A549 (cell line): ENCODE data around the gene ADGRD1.

Source experiments
- CBX8 ChIP-seq: fragments of 200-600 bp; sonication (generic); IDR thresholded peaks from 2 replicates; pipeline ENCODE4 v1.6.1; 2016
- CHD2 ChIP-seq: fragments of 150-350 bp; IDR thresholded peaks from 2 replicates; pipeline ENCODE4 v1.6.1; 2014; ENCODE audit warnings: low read length; ENCODE audit not compliant: partially characterized antibody
- CHD4 ChIP-seq: fragments of 200-600 bp; sonication (generic); IDR thresholded peaks from 2 replicates; pipeline ENCODE4 v1.6.1; 2016; ENCODE audit warnings: antibody characterized with exemption, mild to moderate bottlenecking, borderline replicate concordance
- CTCF ChIP-seq: fragments of >200 bp; sonication (Bioruptor Twin); formaldehyde crosslinking; IDR thresholded peaks from 3 replicates; pipeline ENCODE4 v1.5.1; 2016
- EP300 ChIP-seq, 2 experiments: fragments of >200 bp; sonication (Bioruptor Twin); formaldehyde crosslinking; IDR thresholded peaks; 2 replicates in 1 of 2; 3 replicates in 1 of 2; pipeline ENCODE4 v1.6.1; 2016 to 2017
- JUN ChIP-seq, 2 experiments: fragments of >200 bp; sonication (Bioruptor Twin); formaldehyde crosslinking; IDR thresholded peaks; 2 replicates in 1 of 2; 3 replicates in 1 of 2; pipeline ENCODE4 v1.6.1; 2016 to 2017
- KDM5A ChIP-seq: fragments of 200-600 bp; sonication (generic); IDR thresholded peaks from 2 replicates; pipeline ENCODE4 v1.6.1; 2016; ENCODE audit warnings: antibody characterized with exemption, mild to moderate bottlenecking
- MYC ChIP-seq: IDR thresholded peaks from 2 replicates; pipeline ENCODE4 v1.6.1; 2012; ENCODE audit warnings: mild to moderate bottlenecking, inconsistent platforms, low read length, improper control_type of control experiment, borderline replicate concordance
- POLR2A ChIP-seq: IDR thresholded peaks from 2 replicates; pipeline ENCODE4 v1.6.1; 2012; ENCODE audit warnings: mild to moderate bottlenecking, low read length
- RAD21 ChIP-seq, 2 experiments: fragments of >200 bp in 1 of 2; sonication (Bioruptor Twin) in 1 of 2; formaldehyde crosslinking in 1 of 2; IDR thresholded peaks in 1 of 2; conservative IDR thresholded peaks in 1 of 2; 2 replicates in 1 of 2; 3 replicates in 1 of 2; pipeline ENCODE4 v1.6.1; 2012 to 2018; ENCODE audit warnings: inconsistent platforms in 1 of 2
- ZNF302 ChIP-seq: fragments of 250-450 bp; sonication (Bioruptor Pico); IDR thresholded peaks from 2 replicates; pipeline ENCODE4 v1.9.0; 2021; ENCODE audit warnings: inconsistent platforms, mild to moderate bottlenecking, moderate library complexity
- ZSCAN20 ChIP-seq: fragments of 250-450 bp; sonication (Bioruptor Pico); IDR thresholded peaks from 2 replicates; pipeline ENCODE4 v1.8.0; 2022; ENCODE audit warnings: mild to moderate bottlenecking, moderate library complexity
- TF ChIP-seq, protein P1 (sequence below): fragments of >200 bp; sonication (Bioruptor Twin); formaldehyde crosslinking; IDR thresholded peaks from 3 replicates; pipeline ENCODE4 v1.6.1; 2016
- TF ChIP-seq, protein P2 (sequence below): IDR thresholded peaks from 2 replicates; pipeline ENCODE4 v1.6.1; 2012

GRCh38 chr12:130992448-130992847 lies 38.7 kb downstream of the ADGRD1 start:
- TF ChIP-seq CTCF, result no peak
- no peak for TF ChIP-seq CHD2
- TF ChIP-seq JUN (IDR thresholded peaks at IDR 0.05), result no peak
- no peak for TF ChIP-seq POLR2A
- no peak for TF ChIP-seq ZNF302 (CRISPR knock-in tag)
- TF ChIP-seq CBX8, result no peak
- no peak for TF ChIP-seq RAD21 (conservative IDR thresholded peaks at IDR 0.05 in 1 of 2, IDR thresholded peaks at IDR 0.05 in 1 of 2)
- no peak for TF ChIP-seq KDM5A
- no peak for TF ChIP-seq ZSCAN20 (CRISPR knock-in tag)
- TF ChIP-seq, protein P1, sequence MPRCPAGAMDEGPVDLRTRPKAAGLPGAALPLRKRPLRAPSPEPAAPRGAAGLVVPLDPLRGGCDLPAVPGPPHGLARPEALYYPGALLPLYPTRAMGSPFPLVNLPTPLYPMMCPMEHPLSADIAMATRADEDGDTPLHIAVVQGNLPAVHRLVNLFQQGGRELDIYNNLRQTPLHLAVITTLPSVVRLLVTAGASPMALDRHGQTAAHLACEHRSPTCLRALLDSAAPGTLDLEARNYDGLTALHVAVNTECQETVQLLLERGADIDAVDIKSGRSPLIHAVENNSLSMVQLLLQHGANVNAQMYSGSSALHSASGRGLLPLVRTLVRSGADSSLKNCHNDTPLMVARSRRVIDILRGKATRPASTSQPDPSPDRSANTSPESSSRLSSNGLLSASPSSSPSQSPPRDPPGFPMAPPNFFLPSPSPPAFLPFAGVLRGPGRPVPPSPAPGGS, result no peak
- TF ChIP-seq MYC, result no peak
- no peak for TF ChIP-seq CHD4
- TF ChIP-seq EP300 (IDR thresholded peaks at IDR 0.05), result no peak
- TF ChIP-seq, protein P2, sequence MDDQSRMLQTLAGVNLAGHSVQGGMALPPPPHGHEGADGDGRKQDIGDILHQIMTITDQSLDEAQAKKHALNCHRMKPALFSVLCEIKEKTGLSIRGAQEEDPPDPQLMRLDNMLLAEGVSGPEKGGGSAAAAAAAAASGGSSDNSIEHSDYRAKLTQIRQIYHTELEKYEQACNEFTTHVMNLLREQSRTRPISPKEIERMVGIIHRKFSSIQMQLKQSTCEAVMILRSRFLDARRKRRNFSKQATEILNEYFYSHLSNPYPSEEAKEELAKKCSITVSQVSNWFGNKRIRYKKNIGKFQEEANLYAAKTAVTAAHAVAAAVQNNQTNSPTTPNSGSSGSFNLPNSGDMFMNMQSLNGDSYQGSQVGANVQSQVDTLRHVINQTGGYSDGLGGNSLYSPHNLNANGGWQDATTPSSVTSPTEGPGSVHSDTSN, result no peak
